Body of pancreas (tissue), 4 donors: ENCODE results near the gene GRID1.

Experiments
- POLR2A ChIP-seq, 3 donors: fragments of 450-650 bp; IDR thresholded peaks; one replicate each; pipeline ENCODE4 v1.6.1; 2016; ENCODE audit warnings: antibody characterized with exemption in 3 of 3, mild to moderate bottlenecking in 2 of 3
- TF ChIP-seq, protein P1 (sequence below), 7 experiments: fragments of 450-650 bp in 4 of 7; fragments of 200-600 bp in 3 of 7; sonication (generic) in 3 of 7; IDR thresholded peaks; one replicate each; pipeline ENCODE4 v1.5.1; 2016 to 2019; ENCODE audit warnings: antibody characterized with exemption in 7 of 7

DNA sequence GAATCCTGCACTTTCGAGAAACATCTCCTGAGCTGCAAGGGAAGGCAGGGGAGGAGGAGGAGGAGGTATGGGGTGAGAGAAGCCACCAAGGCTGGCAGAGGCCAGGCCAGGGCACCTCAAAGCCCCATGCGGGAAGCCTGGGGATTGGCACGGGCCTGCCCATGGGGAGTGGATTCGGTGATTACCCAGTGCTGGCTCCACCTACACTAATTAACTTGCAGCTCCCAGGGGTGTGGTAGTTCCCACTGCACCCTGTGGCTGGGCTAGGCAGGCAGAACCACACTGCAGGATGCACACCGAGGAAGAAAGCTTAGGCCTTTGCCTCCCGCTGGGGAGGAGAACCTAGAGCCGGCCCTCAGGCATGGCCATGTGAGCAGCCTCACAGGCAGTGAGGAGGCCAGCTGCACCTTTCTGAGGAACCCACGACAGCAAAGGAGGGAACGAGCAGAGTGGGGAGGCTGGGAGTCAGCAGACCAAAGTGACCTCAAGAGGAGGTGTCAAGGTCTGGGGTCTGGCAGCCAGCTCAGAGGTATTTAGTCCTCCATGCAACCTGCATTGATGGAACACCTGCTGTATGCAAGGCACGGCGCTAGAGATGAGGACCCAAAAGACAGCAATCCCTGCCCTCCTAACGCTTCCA, 27.2 kb downstream of the GRID1 start:
- TF ChIP-seq, protein P1, sequence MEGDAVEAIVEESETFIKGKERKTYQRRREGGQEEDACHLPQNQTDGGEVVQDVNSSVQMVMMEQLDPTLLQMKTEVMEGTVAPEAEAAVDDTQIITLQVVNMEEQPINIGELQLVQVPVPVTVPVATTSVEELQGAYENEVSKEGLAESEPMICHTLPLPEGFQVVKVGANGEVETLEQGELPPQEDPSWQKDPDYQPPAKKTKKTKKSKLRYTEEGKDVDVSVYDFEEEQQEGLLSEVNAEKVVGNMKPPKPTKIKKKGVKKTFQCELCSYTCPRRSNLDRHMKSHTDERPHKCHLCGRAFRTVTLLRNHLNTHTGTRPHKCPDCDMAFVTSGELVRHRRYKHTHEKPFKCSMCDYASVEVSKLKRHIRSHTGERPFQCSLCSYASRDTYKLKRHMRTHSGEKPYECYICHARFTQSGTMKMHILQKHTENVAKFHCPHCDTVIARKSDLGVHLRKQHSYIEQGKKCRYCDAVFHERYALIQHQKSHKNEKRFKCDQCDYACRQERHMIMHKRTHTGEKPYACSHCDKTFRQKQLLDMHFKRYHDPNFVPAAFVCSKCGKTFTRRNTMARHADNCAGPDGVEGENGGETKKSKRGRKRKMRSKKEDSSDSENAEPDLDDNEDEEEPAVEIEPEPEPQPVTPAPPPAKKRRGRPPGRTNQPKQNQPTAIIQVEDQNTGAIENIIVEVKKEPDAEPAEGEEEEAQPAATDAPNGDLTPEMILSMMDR (IDR thresholded peaks at IDR 0.05): no peak
- no peak for TF ChIP-seq POLR2A (IDR thresholded peaks at IDR 0.05)
